Esophagus muscularis mucosa (tissue), 4 donors: ENCODE measurements around the gene SLC13A3. TPM values are rescaled to one million over a fixed set of nuclear protein-coding genes. Genes with fewer than 3 reads are reported as not detected.
"Not testable (repeated sequence)": the region's sequence is repeated elsewhere in the genome, so short reads cannot be mapped to it uniquely, and the experiment has no call there.

Experiments used
- DNase-seq: peaks from one replicate; pipeline ENCODE4 v3.0.0-alpha.2; 2017; ENCODE audit errors: extremely low spot score
- H3K27ac ChIP-seq, 4 donors: fragments of 200-600 bp; sonication (generic); replicated peaks in 1 of 4; 1 replicate in 3 of 4; 2 replicates in 1 of 4; pipeline ENCODE4 v1.5.1; 2016 to 2019; ENCODE audit warnings: mild to moderate bottlenecking in 1 of 4
- H3K27me3 ChIP-seq, 4 donors: fragments of 200-600 bp; sonication (generic); one replicate each; pipeline versions ENCODE4 v1.5.1 to v1.6.0; 2016 to 2019
- H3K36me3 ChIP-seq, 4 donors: fragments of 200-600 bp; sonication (generic); one replicate each; pipeline ENCODE4 v1.5.1; 2016 to 2019
- H3K4me1 ChIP-seq, 4 donors: fragments of 200-600 bp; sonication (generic); one replicate each; pipeline ENCODE4 v1.5.1; 2016 to 2019
- H3K4me3 ChIP-seq, 4 donors: fragments of 200-600 bp; sonication (generic); 1 replicate in 2 of 4; 2 replicates in 2 of 4; pipeline ENCODE4 v1.5.1; 2016 to 2019; ENCODE audit warnings: mild to moderate bottlenecking in 4 of 4, moderate library complexity in 1 of 4
- H3K9me3 ChIP-seq, 4 donors: fragments of 200-600 bp; sonication (generic); 1 replicate in 3 of 4; 2 replicates in 1 of 4; pipeline ENCODE4 v1.5.1; 2016 to 2019
- EP300 ChIP-seq: sonication (generic); formaldehyde crosslinking; IDR thresholded peaks from one replicate; pipeline ENCODE4 v1.6.1; 2017; ENCODE audit warnings: antibody characterized with exemption
- POLR2A ChIP-seq: fragments of 450-650 bp; IDR thresholded peaks from one replicate; pipeline ENCODE4 v1.6.1; 2017; ENCODE audit warnings: antibody characterized with exemption, moderate library complexity, mild to moderate bottlenecking, low read depth
- POLR2AphosphoS5 ChIP-seq, 2 donors: sonication (generic); formaldehyde crosslinking; IDR thresholded peaks; one replicate each; pipeline ENCODE4 v1.6.1; 2017; ENCODE audit warnings: antibody characterized with exemption in 2 of 2
- WGBS: methylation state at CpG from one replicate; pipeline ENCODE4 v1.1.5; 2018; 5-methylcytosine and 5-hydroxymethylcytosine counted together
- intact Hi-C: fragments of 100-400 bp; cut with DNase I; formaldehyde crosslinking; loops from one replicate; pipeline ENCODE4 v1.15.1; 2023
- total RNA-seq, 4 donors: library from RNA; depleted of rRNA; stranded (reverse); fragments of >200 nt; gene quantifications; one replicate each; pipeline versions ENCODE4 v1.1.0 to v1.2.1, GENCODE V29; 2016
- TF ChIP-seq, protein P1 (sequence below), 3 experiments: fragments of 200-600 bp in 2 of 3; fragments of 450-650 bp in 1 of 3; sonication (generic) in 2 of 3; IDR thresholded peaks; one replicate each; pipeline ENCODE4 v1.5.1; 2017 to 2019; ENCODE audit warnings: antibody characterized with exemption in 3 of 3, mild to moderate bottlenecking in 2 of 3, moderate library complexity in 1 of 3

Gene SLC13A3
- total RNA-seq, 4 donors from 2014 or later, result 0.42 to 0.66 (median 0.61) TPM

DNA sequence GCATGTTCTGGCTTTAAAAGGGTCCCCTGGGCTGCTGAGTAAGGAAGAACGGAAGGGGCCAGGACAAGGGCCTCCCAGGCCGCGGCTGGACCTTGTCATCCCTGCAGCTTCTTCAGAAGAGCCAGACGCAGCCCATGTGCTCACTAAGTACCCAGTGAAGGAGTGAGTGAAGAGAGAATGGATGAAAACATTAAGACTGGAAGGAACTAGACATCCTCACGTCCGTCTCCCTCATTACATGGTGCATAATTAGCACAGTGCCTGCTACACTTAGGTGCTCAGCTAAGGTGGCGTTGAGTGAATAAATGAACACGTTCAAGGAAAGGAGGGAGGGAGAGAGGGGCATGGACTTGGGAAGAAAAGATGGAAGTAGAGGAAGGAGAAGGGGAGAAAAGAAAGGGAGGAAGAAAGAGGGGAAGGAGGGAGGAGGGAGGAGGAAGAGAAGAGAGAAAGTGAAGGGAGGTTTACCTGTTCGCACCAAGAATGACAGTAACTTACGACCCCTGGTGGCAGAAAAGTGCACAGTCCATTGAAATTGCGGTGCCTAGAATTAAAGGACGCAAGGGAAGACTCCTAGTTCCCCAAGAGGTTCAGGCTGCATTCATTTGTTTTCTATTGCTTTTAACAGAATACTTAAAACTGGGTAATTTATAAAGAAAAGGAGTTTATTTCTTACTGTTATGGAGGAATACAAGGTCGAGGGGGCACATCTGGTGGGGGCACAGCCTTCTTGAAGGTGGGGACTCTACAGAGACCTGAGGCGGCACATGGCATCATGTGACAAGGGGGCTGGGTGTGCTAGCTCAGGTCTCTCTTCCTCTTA lies 30.0 kb upstream of the SLC13A3 start:
- Histone ChIP-seq H3K36me3 (peaks cover 0 to 14% (median 9%) of the 10 kb centered on the region in 4 donors), H3K27ac (no peak overlapping the region), H3K9me3 (no peaks in the 10 kb centered on the region), H3K4me1 (peaks cover 13 to 48% (median 40%) of the 10 kb centered on the region in 4 donors), H3K4me3 (no peak overlapping the region), H3K27me3 (no peaks in the 10 kb centered on the region)
- no peak for DNase-seq
- TF ChIP-seq, protein P1, sequence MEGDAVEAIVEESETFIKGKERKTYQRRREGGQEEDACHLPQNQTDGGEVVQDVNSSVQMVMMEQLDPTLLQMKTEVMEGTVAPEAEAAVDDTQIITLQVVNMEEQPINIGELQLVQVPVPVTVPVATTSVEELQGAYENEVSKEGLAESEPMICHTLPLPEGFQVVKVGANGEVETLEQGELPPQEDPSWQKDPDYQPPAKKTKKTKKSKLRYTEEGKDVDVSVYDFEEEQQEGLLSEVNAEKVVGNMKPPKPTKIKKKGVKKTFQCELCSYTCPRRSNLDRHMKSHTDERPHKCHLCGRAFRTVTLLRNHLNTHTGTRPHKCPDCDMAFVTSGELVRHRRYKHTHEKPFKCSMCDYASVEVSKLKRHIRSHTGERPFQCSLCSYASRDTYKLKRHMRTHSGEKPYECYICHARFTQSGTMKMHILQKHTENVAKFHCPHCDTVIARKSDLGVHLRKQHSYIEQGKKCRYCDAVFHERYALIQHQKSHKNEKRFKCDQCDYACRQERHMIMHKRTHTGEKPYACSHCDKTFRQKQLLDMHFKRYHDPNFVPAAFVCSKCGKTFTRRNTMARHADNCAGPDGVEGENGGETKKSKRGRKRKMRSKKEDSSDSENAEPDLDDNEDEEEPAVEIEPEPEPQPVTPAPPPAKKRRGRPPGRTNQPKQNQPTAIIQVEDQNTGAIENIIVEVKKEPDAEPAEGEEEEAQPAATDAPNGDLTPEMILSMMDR (IDR thresholded peaks at IDR 0.05), result peak; percentile 71 to 81 (median 72)
- no peak for TF ChIP-seq POLR2A
- no peak for TF ChIP-seq POLR2AphosphoS5 (IDR thresholded peaks at IDR 0.05)
- intact Hi-C loops, result loop anchor here (5.0 kb wide), 1 partner anchor 109 kb away; no protein-coding TSS in a partner anchor
- 49% methylated on average over 14 of the region's 14 CpGs for WGBS

DNA sequence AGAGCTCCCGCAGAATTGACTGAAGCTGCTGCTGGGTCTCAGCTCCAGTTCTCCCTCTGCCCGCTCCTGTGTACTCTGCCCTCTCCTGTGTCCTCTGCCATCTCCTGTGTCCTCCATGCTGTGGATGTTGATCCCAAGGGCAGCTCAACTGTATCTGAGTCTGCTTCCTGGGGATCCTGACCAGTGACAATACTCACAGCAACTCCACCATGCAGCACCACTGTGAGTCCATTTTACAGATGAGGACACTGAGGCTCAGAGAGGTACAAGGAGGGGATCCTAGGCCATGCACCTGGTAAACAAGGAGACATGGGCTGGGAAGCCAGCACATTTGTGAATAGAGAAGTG lies 29.4 kb upstream of the SLC13A3 start:
- no CpG with 5 or more reads among the region's 2 CpGs for WGBS
- no peaks in the 10 kb centered on the region for H3K9me3 ChIP-seq
- H3K4me1 ChIP-seq, result peaks cover 13 to 44% (median 39%) of the 10 kb centered on the region in 4 donors
- H3K4me3 ChIP-seq, result no peak overlapping the region
- H3K27me3 ChIP-seq, result no peaks in the 10 kb centered on the region
- intact Hi-C loops, result loop anchor here (5.0 kb wide), 1 partner anchor 108 kb away; no protein-coding TSS in a partner anchor
- DNase-seq, result no peak
- H3K36me3 ChIP-seq, result peaks cover 0 to 10% (median 6%) of the 10 kb centered on the region in 4 donors
- TF ChIP-seq POLR2AphosphoS5 (IDR thresholded peaks at IDR 0.05), result no peak
- TF ChIP-seq, protein P1 (IDR thresholded peaks at IDR 0.05), result no peak
- TF ChIP-seq POLR2A, result no peak
- no peak for TF ChIP-seq EP300
- no peak overlapping the region for H3K27ac ChIP-seq

GRCh38 chr20:46678516-46678915 lies 27.3 kb upstream of the SLC13A3 start:
- WGBS, result 96% methylated on average over 4 of the region's 4 CpGs
- TF ChIP-seq, protein P1 (IDR thresholded peaks at IDR 0.05), result no peak
- no peak for TF ChIP-seq EP300
- TF ChIP-seq POLR2AphosphoS5 (IDR thresholded peaks at IDR 0.05), result no peak
- TF ChIP-seq POLR2A, result no peak
- Histone ChIP-seq H3K9me3 (no peaks in the 10 kb centered on the region), H3K27me3 (no peaks in the 10 kb centered on the region), H3K27ac (no peak overlapping the region), H3K4me1 (peaks cover 10 to 25% (median 21%) of the 10 kb centered on the region in 4 donors), H3K36me3 (peaks cover 0 to 9% (median 2%) of the 10 kb centered on the region in 4 donors), H3K4me3 (no peak overlapping the region)
- intact Hi-C loops, result no loop called here
- no peak for DNase-seq

DNA sequence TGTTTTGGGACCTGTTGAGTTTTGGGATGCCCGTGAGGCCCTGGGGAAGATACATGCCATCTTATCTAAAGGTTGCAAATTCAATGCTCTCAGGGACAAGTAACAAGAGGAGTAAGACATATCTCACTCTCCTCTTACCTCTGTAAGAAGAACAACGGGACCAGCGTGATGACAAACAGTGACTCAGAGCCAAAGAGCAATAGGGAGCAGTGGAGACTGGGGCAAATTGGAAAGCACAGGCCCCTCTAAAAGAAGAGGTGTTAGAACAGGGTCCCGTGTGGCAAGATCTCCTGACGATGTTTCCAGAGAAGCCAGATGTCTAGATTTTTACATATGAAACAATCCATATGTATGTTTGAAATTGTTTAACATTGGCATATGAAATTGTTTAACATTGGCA lies 26.3 kb upstream of the SLC13A3 start:
- 90% methylated on average over 5 of the region's 5 CpGs for WGBS
- peaks cover 0 to 3% (median 0%) of the 10 kb centered on the region in 4 donors for H3K9me3 ChIP-seq
- intact Hi-C loops, result no loop called here
- DNase-seq, result no peak
- peaks cover 0 to 9% (median 2%) of the 10 kb centered on the region in 4 donors for H3K36me3 ChIP-seq
- no peaks in the 10 kb centered on the region for H3K27me3 ChIP-seq
- TF ChIP-seq POLR2AphosphoS5 (IDR thresholded peaks at IDR 0.05), result no peak
- TF ChIP-seq POLR2A, result no peak
- TF ChIP-seq EP300, result no peak
- TF ChIP-seq, protein P1 (IDR thresholded peaks at IDR 0.05), result no peak
- peaks cover 1 to 16% (median 12%) of the 10 kb centered on the region in 4 donors for H3K4me1 ChIP-seq
- no peak overlapping the region for H3K27ac ChIP-seq
- no peak overlapping the region for H3K4me3 ChIP-seq

- peaks cover 0 to 10% (median 0%) of the 10 kb centered on the region in 4 donors for H3K9me3 ChIP-seq
- DNase-seq, H3K36me3 ChIP-seq, intact Hi-C loops, H3K27ac ChIP-seq, H3K4me3 ChIP-seq, H3K27me3 ChIP-seq: not testable (repeated sequence)
- WGBS, result 89% methylated on average over 9 of the region's 14 CpGs
- H3K4me1 ChIP-seq, result peaks cover 0 to 11% (median 9%) of the 10 kb centered on the region in 4 donors
Observed at GRCh38 chr20:46676649-46677316, 25.5 kb upstream of the SLC13A3 start.
